Neural progenitor cell (in vitro differentiated cells): ENCODE data around the gene CREB3. TPM values are rescaled to one million over a fixed set of nuclear protein-coding genes. Genes with fewer than 3 reads are reported as not detected.

Experiments
- DNase-seq: peaks from one replicate; pipeline ENCODE4 v3.0.0-alpha.2; 2016; ENCODE audit warnings: low spot score
- H2AFZ ChIP-seq: fragments of 200-600 bp; sonication (generic); replicated peaks from 2 replicates; pipeline ENCODE4 v1.6.1; 2016; ENCODE audit warnings: antibody characterized with exemption
- H3F3A ChIP-seq: fragments of 200-600 bp; sonication (generic); 2 replicates; pipeline ENCODE4 v1.6.1; 2016; ENCODE audit warnings: antibody characterized with exemption, low read depth
- H3K27ac ChIP-seq: fragments of 200-600 bp; sonication (generic); 2 replicates; pipeline ENCODE4 v1.5.1; 2016; ENCODE audit warnings: mild to moderate bottlenecking
- H3K27me3 ChIP-seq: fragments of 200-600 bp; sonication (generic); 2 replicates; pipeline ENCODE4 v1.6.1; 2016; ENCODE audit warnings: mild to moderate bottlenecking, moderate library complexity
- H3K36me3 ChIP-seq: fragments of 200-600 bp; sonication (generic); 2 replicates; pipeline ENCODE4 v1.5.1; 2016
- H3K4me1 ChIP-seq: fragments of 200-600 bp; sonication (generic); 2 replicates; pipeline ENCODE4 v1.6.1; 2016; ENCODE audit warnings: mixed run types
- H3K4me2 ChIP-seq: fragments of 200-600 bp; sonication (generic); 2 replicates; pipeline ENCODE4 v1.6.1; 2016
- H3K4me3 ChIP-seq: fragments of 200-600 bp; sonication (generic); 2 replicates; pipeline ENCODE4 v1.5.1; 2016
- H3K79me2 ChIP-seq: fragments of 200-600 bp; sonication (generic); 2 replicates; pipeline ENCODE4 v1.6.1; 2016; ENCODE audit warnings: low read depth
- H3K9ac ChIP-seq: fragments of 200-600 bp; sonication (generic); 2 replicates; pipeline ENCODE4 v1.6.1; 2016
- H3K9me3 ChIP-seq: fragments of 200-600 bp; sonication (generic); 2 replicates; pipeline ENCODE4 v1.5.1; 2016; ENCODE audit warnings: low read depth
- H4K20me1 ChIP-seq: fragments of 200-600 bp; sonication (generic); 2 replicates; pipeline ENCODE4 v1.6.1; 2016; ENCODE audit warnings: low read depth
- H3K27ac Mint-ChIP-seq: 3 replicates; pipeline ENCODE4 v1.8.0; 2021; ENCODE audit warnings: mixed read lengths
- H3K27me3 Mint-ChIP-seq: 2 replicates; pipeline ENCODE4 v1.8.0; 2022; ENCODE audit warnings: low read depth, mild to moderate bottlenecking, inconsistent platforms, moderate library complexity, mixed read lengths; ENCODE audit not compliant: insufficient read depth
- H3K36me3 Mint-ChIP-seq: 3 replicates; pipeline ENCODE4 v1.8.0; 2021; ENCODE audit warnings: mixed read lengths
- H3K4me1 Mint-ChIP-seq: 3 replicates; pipeline ENCODE4 v1.8.0; 2021; ENCODE audit warnings: mixed read lengths
- H3K4me3 Mint-ChIP-seq: 3 replicates; pipeline ENCODE4 v1.8.0; 2021; ENCODE audit warnings: mild to moderate bottlenecking, moderate library complexity, mixed read lengths
- H3K9me3 Mint-ChIP-seq: 3 replicates; pipeline ENCODE4 v1.8.0; 2020; ENCODE audit warnings: mixed read lengths
- EZH2 ChIP-seq: fragments of 200-600 bp; sonication (generic); IDR thresholded peaks from 2 replicates; pipeline ENCODE4 v1.6.1; 2017; ENCODE audit warnings: antibody characterized with exemption, mild to moderate bottlenecking, moderate library complexity
- EZH2phosphoT487 ChIP-seq: fragments of 200-600 bp; sonication (generic); IDR thresholded peaks from 2 replicates; pipeline ENCODE4 v1.6.1; 2017; ENCODE audit warnings: antibody characterized with exemption
- total RNA-seq: library from RNA; depleted of rRNA; stranded (reverse); fragments of >200 nt; gene quantifications from 2 replicates; pipeline ENCODE4 v1.2.3, GENCODE V29; 2015; ENCODE audit warnings: low replicate concordance
- TF ChIP-seq, protein P1 (sequence below): fragments of 200-600 bp; sonication (generic); IDR thresholded peaks from 2 replicates; pipeline ENCODE4 v1.5.1; 2017; ENCODE audit warnings: antibody characterized with exemption, mild to moderate bottlenecking

Gene CREB3
- total RNA-seq, 1 donor from 2014 or later, result 27.9 TPM

DNA sequence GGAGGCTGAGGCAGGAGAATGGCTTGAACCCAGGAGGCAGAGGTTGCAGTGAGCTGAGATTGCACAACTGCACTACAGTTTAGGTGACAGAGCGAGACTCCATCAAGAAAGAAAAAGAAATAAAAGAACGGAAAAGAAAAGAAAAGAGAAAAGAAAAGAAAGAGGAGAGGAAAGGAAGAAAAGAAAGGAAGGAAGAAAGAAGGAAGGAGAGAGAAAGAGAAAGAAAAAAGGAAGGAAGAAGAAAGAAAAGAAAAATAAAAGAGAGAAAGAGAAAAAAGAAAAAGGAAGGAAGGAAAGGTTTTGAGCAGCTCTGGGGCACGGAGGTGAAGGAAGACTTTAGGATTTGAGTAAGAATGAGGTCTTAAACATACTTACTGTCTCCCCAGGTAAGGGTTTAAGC lies 18.9 kb upstream of the CREB3 start:
- H3K4me1 Mint-ChIP-seq, result no peaks in the 10 kb centered on the region
- H3K27me3 Mint-ChIP-seq, result peaks cover 6% of the 10 kb centered on the region
- H3K4me2 ChIP-seq, result no peak overlapping the region
- no peak overlapping the region for H3K4me3 ChIP-seq
- no peak for DNase-seq
- no peaks in the 10 kb centered on the region for H3K9me3 ChIP-seq
- no peaks in the 10 kb centered on the region for H3K79me2 ChIP-seq
- no peak overlapping the region for H3K9ac ChIP-seq
- H3K27me3 ChIP-seq, result no peaks in the 10 kb centered on the region
- no peak overlapping the region for H3K4me3 Mint-ChIP-seq
- H2AFZ ChIP-seq, result no peak overlapping the region
- TF ChIP-seq EZH2phosphoT487, result no peak
- TF ChIP-seq, protein P1, sequence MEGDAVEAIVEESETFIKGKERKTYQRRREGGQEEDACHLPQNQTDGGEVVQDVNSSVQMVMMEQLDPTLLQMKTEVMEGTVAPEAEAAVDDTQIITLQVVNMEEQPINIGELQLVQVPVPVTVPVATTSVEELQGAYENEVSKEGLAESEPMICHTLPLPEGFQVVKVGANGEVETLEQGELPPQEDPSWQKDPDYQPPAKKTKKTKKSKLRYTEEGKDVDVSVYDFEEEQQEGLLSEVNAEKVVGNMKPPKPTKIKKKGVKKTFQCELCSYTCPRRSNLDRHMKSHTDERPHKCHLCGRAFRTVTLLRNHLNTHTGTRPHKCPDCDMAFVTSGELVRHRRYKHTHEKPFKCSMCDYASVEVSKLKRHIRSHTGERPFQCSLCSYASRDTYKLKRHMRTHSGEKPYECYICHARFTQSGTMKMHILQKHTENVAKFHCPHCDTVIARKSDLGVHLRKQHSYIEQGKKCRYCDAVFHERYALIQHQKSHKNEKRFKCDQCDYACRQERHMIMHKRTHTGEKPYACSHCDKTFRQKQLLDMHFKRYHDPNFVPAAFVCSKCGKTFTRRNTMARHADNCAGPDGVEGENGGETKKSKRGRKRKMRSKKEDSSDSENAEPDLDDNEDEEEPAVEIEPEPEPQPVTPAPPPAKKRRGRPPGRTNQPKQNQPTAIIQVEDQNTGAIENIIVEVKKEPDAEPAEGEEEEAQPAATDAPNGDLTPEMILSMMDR, result no peak
- no peak for TF ChIP-seq EZH2
- H3K4me1 ChIP-seq, result no peaks in the 10 kb centered on the region
- H4K20me1 ChIP-seq, result no peaks in the 10 kb centered on the region
- H3F3A ChIP-seq, result no peaks in the 10 kb centered on the region
- H3K9me3 Mint-ChIP-seq, result no peaks in the 10 kb centered on the region
- H3K27ac Mint-ChIP-seq, result no peak overlapping the region
- peaks cover 55% of the 10 kb centered on the region for H3K36me3 Mint-ChIP-seq
- no peaks in the 10 kb centered on the region for H3K36me3 ChIP-seq
- H3K27ac ChIP-seq, result no peak overlapping the region

DNA sequence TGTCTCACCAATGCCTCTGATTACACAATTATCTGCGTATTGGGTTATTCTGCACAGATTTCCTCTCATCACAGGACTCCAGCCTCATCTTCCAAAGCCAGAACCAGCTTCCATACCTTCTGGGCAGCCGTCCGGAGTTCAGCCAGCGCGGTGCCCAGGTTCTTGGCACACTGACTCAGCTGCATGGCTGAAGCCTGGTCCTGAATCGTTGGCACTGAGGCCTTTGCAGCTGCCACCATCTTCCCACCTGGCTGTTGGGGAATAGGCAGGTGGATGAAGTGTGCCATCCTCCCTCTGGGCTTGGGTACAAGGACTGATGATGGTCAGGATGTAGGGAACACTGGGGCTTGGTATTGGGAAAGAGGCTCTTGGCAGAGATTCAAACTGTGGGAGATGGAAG lies 18.3 kb upstream of the CREB3 start:
- no peaks in the 10 kb centered on the region for H4K20me1 ChIP-seq
- DNase-seq, result no peak
- peaks cover 6% of the 10 kb centered on the region for H3K27me3 Mint-ChIP-seq
- no peaks in the 10 kb centered on the region for H3K27me3 ChIP-seq
- no peaks in the 10 kb centered on the region for H3K4me1 Mint-ChIP-seq
- no peaks in the 10 kb centered on the region for H3K36me3 ChIP-seq
- no peak overlapping the region for H3K4me2 ChIP-seq
- H3K4me3 ChIP-seq, result no peak overlapping the region
- no peak overlapping the region for H2AFZ ChIP-seq
- H3K4me1 ChIP-seq, result no peaks in the 10 kb centered on the region
- no peaks in the 10 kb centered on the region for H3F3A ChIP-seq
- no peaks in the 10 kb centered on the region for H3K9me3 Mint-ChIP-seq
- no peak overlapping the region for H3K4me3 Mint-ChIP-seq
- no peak overlapping the region for H3K27ac ChIP-seq
- no peaks in the 10 kb centered on the region for H3K79me2 ChIP-seq
- H3K36me3 Mint-ChIP-seq, result peaks cover 54% of the 10 kb centered on the region
- TF ChIP-seq, protein P1, result no peak
- TF ChIP-seq EZH2phosphoT487 (no peak), EZH2 (no peak)
- no peaks in the 10 kb centered on the region for H3K9me3 ChIP-seq
- H3K9ac ChIP-seq, result no peak overlapping the region
- H3K27ac Mint-ChIP-seq, result no peak overlapping the region

DNA sequence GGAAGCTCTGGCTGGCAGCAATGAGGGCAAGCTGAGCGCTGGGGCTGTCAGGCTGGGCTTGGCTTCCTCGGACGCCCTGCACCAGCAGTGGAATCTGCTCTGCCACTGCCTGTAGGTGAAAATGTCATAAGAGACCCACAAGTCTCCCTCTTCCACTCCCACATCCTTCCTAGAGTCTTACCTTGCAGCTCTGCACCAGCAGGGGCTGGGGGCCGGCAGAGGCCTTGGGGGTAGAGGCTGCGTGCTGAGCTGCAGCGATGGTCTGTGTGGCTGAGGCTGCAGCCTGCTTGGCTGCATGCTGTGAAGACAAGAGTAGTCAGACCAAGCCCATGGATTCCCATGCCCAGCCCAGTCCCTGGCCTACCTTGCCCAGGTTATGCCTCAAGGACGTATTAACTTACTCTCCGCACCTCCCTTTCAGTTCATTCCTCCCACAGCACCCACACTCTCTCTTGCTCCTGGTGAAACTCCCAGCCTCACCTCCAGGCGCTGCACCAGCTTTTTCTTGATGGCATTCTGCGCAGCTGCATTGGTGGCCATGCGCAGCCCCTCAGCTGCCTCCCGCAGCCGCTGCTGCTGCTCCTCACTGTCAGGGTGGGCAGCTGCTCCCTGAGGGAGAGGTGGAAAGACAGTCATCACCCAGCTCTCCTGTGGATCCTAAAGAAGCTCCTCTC lies 17.8 kb upstream of the CREB3 start:
- H3K4me3 ChIP-seq, result no peak overlapping the region
- DNase-seq, result no peak
- H3K36me3 Mint-ChIP-seq, result peaks cover 60% of the 10 kb centered on the region
- no peaks in the 10 kb centered on the region for H3K9me3 Mint-ChIP-seq
- H3K4me2 ChIP-seq, result no peak overlapping the region
- no peaks in the 10 kb centered on the region for H3K36me3 ChIP-seq
- H3K27ac Mint-ChIP-seq, result no peak overlapping the region
- no peaks in the 10 kb centered on the region for H3K27me3 ChIP-seq
- no peak overlapping the region for H3K4me3 Mint-ChIP-seq
- H3K27ac ChIP-seq, result no peak overlapping the region
- peaks cover 6% of the 10 kb centered on the region for H3K27me3 Mint-ChIP-seq
- H3K79me2 ChIP-seq, result no peaks in the 10 kb centered on the region
- no peaks in the 10 kb centered on the region for H3K4me1 ChIP-seq
- TF ChIP-seq EZH2, result no peak
- TF ChIP-seq, protein P1, result no peak
- no peak for TF ChIP-seq EZH2phosphoT487
- no peak overlapping the region for H3K9ac ChIP-seq
- H3K4me1 Mint-ChIP-seq, result no peaks in the 10 kb centered on the region
- H3K9me3 ChIP-seq, result no peaks in the 10 kb centered on the region
- no peaks in the 10 kb centered on the region for H3F3A ChIP-seq
- no peak overlapping the region for H2AFZ ChIP-seq
- H4K20me1 ChIP-seq, result no peaks in the 10 kb centered on the region
